K562 (cell line): ENCODE measurements around the gene ACTN4. TPM values are rescaled to one million over a fixed set of nuclear protein-coding genes. Genes with fewer than 3 reads are reported as not detected.

Experiments used
- ATAC-seq: fragments of 200-7000 bp; cut with Tn5 transposase; 3 replicates; pipeline ENCODE4 v1.9.1; 2020; ENCODE audit warnings: moderate library complexity
- BruUV-seq: library from RNA; stranded (reverse); fragments of 400-500 nt; replicated peaks from 2 replicates; lab custom pipeline; 2021; lab: Mats Ljungman, UMichigan
- CTCF ChIA-PET: fragments of 300-600 bp; formaldehyde crosslinking; extraction: SDS; loops from one replicate; lab custom pipeline; 2021; ENCODE audit warnings: low intra/inter-chr PET ratio; lab: Yijun Ruan, JAX
- POLR2A ChIA-PET: fragments of 300-600, 350-650 bp; sonication (Branson Sonifier 250); formaldehyde crosslinking; extraction: SDS; loops from one replicate; lab custom pipeline; 2021; ENCODE audit warnings: antibody characterized with exemption, inconsistent platforms; lab: Yijun Ruan, JAX
- DNase-seq, 4 experiments: peaks; one replicate each; pipeline versions ENCODE4 v3.0.0 to v3.0.0-alpha.2; 2011 to 2018; ENCODE audit warnings: low spot score in 3 of 4, mixed read lengths in 3 of 4; ENCODE audit errors: extremely low read depth in 1 of 4
- FAIRE-seq: peaks from 2 replicates; lab custom pipeline; 2011; peaks lifted over from hg19 to GRCh38; lab: Jason Lieb, UNC
- H2AFZ ChIP-seq: 2 replicates; pipeline ENCODE4 v1.6.0; 2011; ENCODE audit warnings: low read depth, low read length, control low read depth, inconsistent platforms
- H3K27ac ChIP-seq: fragments of 200-600 bp; 3 replicates; pipeline ENCODE4 v1.8.0; 2011; ENCODE audit warnings: low read depth, mild to moderate bottlenecking, control low read depth, inconsistent platforms, low read length, moderate library complexity, mixed read lengths; ENCODE audit errors: extremely low read depth
- H3K27me3 ChIP-seq, 2 experiments: fragments of 300-600 bp in 1 of 2; 2 replicates in 1 of 2; 3 replicates in 1 of 2; pipeline versions ENCODE4 v1.6.0 to v1.8.0; 2011; ENCODE audit warnings: inconsistent platforms in 2 of 2, low read length in 2 of 2, mild to moderate bottlenecking in 1 of 2, mixed read lengths in 1 of 2, moderate library complexity in 1 of 2; ENCODE audit not compliant: control insufficient read depth in 2 of 2, insufficient read depth in 2 of 2
- H3K36me3 ChIP-seq: fragments of 300-600 bp; 3 replicates; pipeline ENCODE4 v1.8.0; 2011; ENCODE audit warnings: mild to moderate bottlenecking, low read length, inconsistent platforms; ENCODE audit not compliant: control insufficient read depth, insufficient read depth
- H3K4me1 ChIP-seq, 2 experiments: fragments of 200-600 bp in 1 of 2; replicated peaks in 1 of 2; 2 replicates in 1 of 2; 3 replicates in 1 of 2; pipeline versions ENCODE4 v1.5.1 to v1.8.0; 2011; ENCODE audit warnings: inconsistent platforms in 2 of 2, low read length in 2 of 2, mild to moderate bottlenecking in 1 of 2, mixed read lengths in 1 of 2, moderate library complexity in 1 of 2; ENCODE audit not compliant: control insufficient read depth in 2 of 2, insufficient read depth in 2 of 2
- H3K4me2 ChIP-seq: 2 replicates; pipeline ENCODE4 v1.6.1; 2011; ENCODE audit warnings: low read length, control low read depth, inconsistent platforms, mixed read lengths; ENCODE audit not compliant: insufficient read depth
- H3K4me3 ChIP-seq: fragments of 200-600 bp; sonication (generic), shearing (Covaris generic); 2 replicates; pipeline ENCODE4 v1.5.1; 2016; ENCODE audit warnings: control low read depth, inconsistent platforms
- H3K79me2 ChIP-seq: fragments of 200-600 bp; 3 replicates; pipeline ENCODE4 v1.8.0; 2011; ENCODE audit warnings: low read length, inconsistent platforms; ENCODE audit not compliant: control insufficient read depth, insufficient read depth
- H3K9ac ChIP-seq, 2 experiments: 2 replicates each; pipeline versions ENCODE4 v1.6.0 to v1.6.1; 2011; ENCODE audit warnings: low read depth in 2 of 2, low read length in 2 of 2, control low read depth in 1 of 2, inconsistent platforms in 1 of 2, mild to moderate bottlenecking in 1 of 2, mixed read lengths in 1 of 2; ENCODE audit not compliant: insufficient read depth in 1 of 2
- H3K9me1 ChIP-seq: one replicate; pipeline ENCODE4 v1.6.0; 2011; ENCODE audit warnings: inconsistent platforms, mild to moderate bottlenecking, low read length, moderate library complexity; ENCODE audit not compliant: control insufficient read depth, insufficient read depth
- H3K9me3 ChIP-seq: replicated peaks from 2 replicates; pipeline ENCODE4 v1.5.1; 2011; ENCODE audit warnings: low read depth, low read length, inconsistent platforms; ENCODE audit not compliant: control insufficient read depth, insufficient read depth
- H4K20me1 ChIP-seq: replicated peaks from 2 replicates; pipeline ENCODE4 v1.6.1; 2011; ENCODE audit warnings: low read length, inconsistent platforms, mixed read lengths; ENCODE audit not compliant: control insufficient read depth, insufficient read depth
- BCL6 ChIP-seq: fragments of 250-450 bp; sonication (Bioruptor Pico); IDR thresholded peaks from 2 replicates; pipeline ENCODE4 v1.4.0; 2020
- BCOR ChIP-seq: fragments of 450-650 bp; IDR thresholded peaks from 2 replicates; pipeline ENCODE4 v1.6.1; 2016
- KDM1A ChIP-seq, 2 experiments: fragments of 450-650 bp; IDR thresholded peaks; 2 replicates each; pipeline ENCODE4 v1.6.1; 2016; ENCODE audit warnings: mild to moderate bottlenecking in 2 of 2
- MYNN ChIP-seq, 2 experiments: sonication (generic); formaldehyde crosslinking in 1 of 2; IDR thresholded peaks; 2 replicates each; pipeline versions ENCODE4 v1.5.0 to v1.6.1; 2016 to 2020; ENCODE audit warnings: antibody characterized with exemption in 1 of 2, missing genetic modification reagents in 1 of 2
- POLR2G ChIP-seq: fragments of 200-400 bp; formaldehyde crosslinking; IDR thresholded peaks from 2 replicates; pipeline ENCODE4 v1.6.1; 2017; ENCODE audit warnings: low read depth, mild to moderate bottlenecking, antibody characterized with exemption, low read length, moderate library complexity
- RFX1 ChIP-seq: fragments of 450-650 bp; IDR thresholded peaks from 2 replicates; pipeline ENCODE4 v1.6.1; 2016; ENCODE audit warnings: mild to moderate bottlenecking, moderate library complexity
- SMARCA5 ChIP-seq: fragments of 450-650 bp; IDR thresholded peaks from 2 replicates; pipeline ENCODE4 v1.6.1; 2016
- ZBED1 ChIP-seq: IDR thresholded peaks from 2 replicates; pipeline ENCODE4 v1.6.1; 2014
- ZBTB2 ChIP-seq: fragments of 450-650 bp; IDR thresholded peaks from 2 replicates; pipeline ENCODE4 v1.6.1; 2016; ENCODE audit warnings: antibody characterized with exemption
- ZNF695 ChIP-seq: fragments of 450-650 bp; formaldehyde crosslinking; IDR thresholded peaks from 2 replicates; pipeline ENCODE4 v1.4.0; 2020; ENCODE audit warnings: mild to moderate bottlenecking, moderate library complexity
- WGBS: fragments of 100-300 bp; shearing (Covaris generic); methylation state at CpG from one replicate; pipeline ENCODE4 v1.1.6; 2016; ENCODE audit warnings: low coverage, mixed read lengths; ENCODE audit not compliant: insufficient coverage; ENCODE audit errors: missing lambda C conversion rate; 5-methylcytosine and 5-hydroxymethylcytosine counted together
- in situ Hi-C: fragments of 300-500 bp; cut with MboI; formaldehyde crosslinking; loops from 4 replicates; pipeline ENCODE4 v1.15.0; 2018; ENCODE audit warnings: inconsistent platforms, mixed read lengths
- intact Hi-C: fragments of 100-400 bp; cut with micrococcal nuclease; formaldehyde crosslinking; loops from 2 replicates; pipeline ENCODE4 v1.14.2; 2022
- polyA plus RNA-seq, 8 experiments: library from polyadenylated mRNA; depleted of rRNA in 4 of 8; stranded (reverse) in 5 of 8; unstranded in 3 of 8; fragments of >200 nt; fragmentation: Nextera tagmentation in 2 of 8; fragmentation: Illumina TruSeq in 1 of 8; extraction: Ambion mirVana in 2 of 8; extraction: Trizol in 1 of 8; gene quantifications; 2 replicates each; pipeline versions ENCODE4 v1.2.1 to v1.2.3, GENCODE V29; 2011 to 2014; ENCODE audit warnings: inconsistent platforms in 1 of 8, missing spikeins in 1 of 8
- total RNA-seq, 7 experiments: library from RNA; depleted of rRNA in 6 of 7; stranded (reverse); fragments of >200 nt in 6 of 7; fragmentation: Illumina TruSeq in 2 of 7; extraction: Trizol in 2 of 7; gene quantifications; 2 replicates each; pipeline versions ENCODE4 v1.2.1 to v1.2.3, GENCODE V29; 2011 to 2021; ENCODE audit warnings: low replicate concordance in 1 of 7

Gene ACTN4
- total and polyA plus RNA-seq, 9 of the 15 experiments (the other 6 are each of a cell fraction or from before 2014, with no cell fraction given), result 3.1 to 385 (median 125) TPM

GRCh38 chr19:38733493-38734175 lies 86.2 kb downstream of the ACTN4 start:
- FAIRE-seq (no peak), DNase-seq (no peak)
- H3K4me1 ChIP-seq, result peaks cover 18 to 64% of the 10 kb centered on the region in 2 experiments

More at GRCh38 chr19:38733493-38734175, 86.2 kb downstream of the ACTN4 start:
- Histone ChIP-seq H3K9me1 (no peaks in the 10 kb centered on the region), H3K9ac (peak overlapping the region in 1 of 2 experiments; percentile 46; a peak in 2 of 4 replicates), H3K4me2 (no peak overlapping the region), H3K79me2 (peaks cover 8% of the 10 kb centered on the region; the same call in 1 of the 3 replicates), H3K4me3 (no peak overlapping the region), H3K27ac (peak overlapping the region; percentile 49; the same call in 1 of the 3 replicates), H4K20me1 (0 out of 2 replicates have a peak, but pooled peaks cover 3% of the 10 kb centered on the region), H3K36me3 (peaks cover 33% of the 10 kb centered on the region; the same call in 2 of the 3 replicates), H3K9me3 (no peaks in the 10 kb centered on the region), H2AFZ (no peak overlapping the region), H3K27me3 (no peaks in the 10 kb centered on the region)
- TF ChIP-seq SMARCA5 (no peak), ZBTB2 (no peak), RFX1 (no peak), ZNF695 (no peak), POLR2G (peak; percentile 55), KDM1A (IDR thresholded peaks at IDR 0.05) (peak in 1 of 2 experiments; percentile 21; a peak in 1 of 4 replicates), BCL6 (no peak), BCOR (peak; percentile 65), MYNN (IDR thresholded peaks at IDR 0.05) (peak; percentile 27; the same call in 1 of the 2 replicates), MYNN (CRISPR knock-in tag; IDR thresholded peaks at IDR 0.05) (no peak), ZBED1 (no peak)
- 57% methylated on average over 5 of the region's 6 CpGs for WGBS
- no TSS peak for BruUV-seq
- in situ Hi-C loops, result no loop called here
- ChIA-PET CTCF (no interaction called here), POLR2A (interaction anchor here (0.6 to 1.6 kb wide), 14 partner anchors 11 to 1837 kb away, joined by 3 to 8 read pairs (median 3); partner anchors contain the start of genes ACTN4, HNRNPL, MRPS12 and SARS2)
- intact Hi-C loops, result loop anchor here (10.0 kb wide), 2 partner anchors 189 to 201 kb away; partner anchors contain the start of genes MRPS12 and SARS2
- no peak for ATAC-seq
